HG02943 (cell line): Measurements from ENCODE around the gene FNDC3B.

Experiments used
- ATAC-seq: cut with Tn5 transposase; IDR thresholded peaks from one replicate; pipeline ENCODE4 v1.9.1; 2021; ENCODE audit warnings: mild to moderate bottlenecking, low read depth, moderate library complexity; ENCODE audit not compliant: unreplicated experiment

The FNDC3B gene

DNA sequence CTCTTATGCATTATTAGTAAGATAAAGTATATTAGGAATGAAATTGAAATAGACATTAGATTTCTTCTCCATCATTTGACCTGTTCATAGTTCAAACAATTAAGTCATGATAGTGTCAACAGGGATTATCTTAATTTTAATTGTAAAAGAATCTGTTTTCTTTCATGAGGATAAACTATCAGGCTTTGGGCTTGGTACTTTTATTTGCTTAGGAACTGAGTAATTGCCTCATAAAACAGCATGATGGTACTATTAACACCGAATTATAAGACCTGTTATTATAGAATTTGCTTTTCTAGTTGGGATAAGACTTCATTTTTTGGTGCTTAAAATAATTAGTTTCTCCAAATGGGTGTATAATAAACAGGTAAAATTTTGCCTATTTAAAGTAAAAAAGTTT, 71.8 kb downstream of the FNDC3B start:
- ATAC-seq = no peak

DNA sequence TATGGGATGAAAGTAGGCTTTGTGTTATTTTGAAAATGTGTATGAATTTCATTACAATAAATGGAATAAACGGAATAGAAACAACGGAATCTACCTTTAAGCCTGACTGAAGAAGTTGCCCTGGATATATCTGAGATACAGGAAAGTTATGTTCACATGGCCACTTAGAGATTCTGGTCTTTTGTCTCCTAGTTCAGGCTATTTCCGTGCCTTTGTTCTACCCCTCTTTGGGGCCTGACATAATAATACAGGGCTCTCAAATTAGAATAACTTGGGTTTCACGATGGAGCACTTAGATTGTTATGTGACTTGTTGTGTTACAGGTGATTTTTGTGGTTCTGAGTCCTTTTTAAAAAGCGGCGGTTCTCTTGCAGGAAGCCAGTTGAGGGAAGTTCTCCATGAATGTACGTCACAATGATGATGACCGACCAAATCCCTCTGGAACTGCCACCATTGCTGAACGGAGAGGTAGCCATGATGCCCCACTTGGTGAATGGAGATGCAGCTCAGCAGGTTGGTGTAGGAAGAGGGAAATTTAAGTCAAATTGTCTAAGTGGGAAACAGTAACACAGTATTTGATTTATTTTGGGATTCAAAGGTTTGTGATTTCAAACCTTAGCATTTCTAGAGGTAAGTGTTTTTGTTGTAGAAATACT, 72.8 kb downstream of the FNDC3B start:
- ATAC-seq = no peak

DNA sequence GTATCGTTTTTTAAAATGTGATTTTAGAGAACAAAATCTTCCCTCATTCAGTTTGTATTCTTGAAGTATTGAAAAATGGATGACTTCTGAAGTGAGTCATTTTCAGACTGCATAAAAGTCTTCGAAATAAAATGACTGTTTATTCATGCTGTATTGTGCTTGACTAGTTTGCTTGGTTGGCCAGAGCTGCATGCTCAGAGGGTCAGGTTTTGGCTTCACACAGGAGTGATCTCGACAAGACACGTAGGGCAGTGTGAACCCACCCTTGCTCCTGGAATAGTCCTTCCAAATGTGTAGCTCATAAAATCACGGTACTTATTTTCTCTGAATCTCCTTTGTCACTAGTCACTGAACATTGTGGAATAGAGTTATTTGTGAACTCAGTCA, 73.3 kb downstream of the FNDC3B start:
- ATAC-seq = no peak

GRCh38 chr3:172113710-172114109, 74.3 kb downstream of the FNDC3B start:
- no peak for ATAC-seq

DNA sequence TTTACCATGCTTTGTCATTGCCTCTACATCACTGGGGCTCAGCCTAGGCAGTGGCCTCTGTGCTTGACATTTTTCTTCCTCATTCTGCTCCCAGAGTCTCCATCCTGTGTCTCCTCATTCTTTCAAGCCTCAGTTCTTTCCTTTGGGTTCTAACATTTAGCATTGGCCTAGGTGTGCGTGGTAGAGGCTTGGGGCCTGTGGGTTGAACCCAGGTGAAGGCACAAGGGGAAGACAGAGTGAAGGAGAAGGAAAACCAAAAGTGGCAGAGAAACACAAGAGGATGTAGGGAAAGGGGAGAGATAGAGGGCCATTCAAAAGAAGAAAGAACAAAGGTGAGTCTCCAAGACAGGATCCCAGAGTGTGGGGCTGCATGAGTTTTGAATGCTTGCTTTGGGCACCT, 75.7 kb downstream of the FNDC3B start:
- no peak for ATAC-seq

DNA sequence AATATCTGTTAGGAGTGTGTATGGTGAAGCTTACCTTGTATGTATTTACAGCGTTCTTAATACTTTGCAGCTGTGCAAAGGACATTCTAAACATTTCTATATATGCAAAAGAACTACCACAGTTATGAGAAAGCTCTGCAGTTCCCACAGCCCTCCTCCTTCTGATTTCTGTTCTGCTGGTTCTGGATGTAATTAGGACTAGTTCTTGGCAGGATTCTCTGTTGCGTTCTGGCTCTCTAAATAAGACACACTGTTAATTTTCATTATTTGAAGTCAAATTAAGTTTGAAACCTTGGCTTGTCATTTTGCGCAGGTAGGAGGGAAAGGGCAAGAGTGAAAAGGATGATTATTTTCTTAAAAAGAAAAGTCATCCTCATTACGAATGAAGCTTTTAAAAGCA, 76.4 kb downstream of the FNDC3B start:
- ATAC-seq = no peak

DNA sequence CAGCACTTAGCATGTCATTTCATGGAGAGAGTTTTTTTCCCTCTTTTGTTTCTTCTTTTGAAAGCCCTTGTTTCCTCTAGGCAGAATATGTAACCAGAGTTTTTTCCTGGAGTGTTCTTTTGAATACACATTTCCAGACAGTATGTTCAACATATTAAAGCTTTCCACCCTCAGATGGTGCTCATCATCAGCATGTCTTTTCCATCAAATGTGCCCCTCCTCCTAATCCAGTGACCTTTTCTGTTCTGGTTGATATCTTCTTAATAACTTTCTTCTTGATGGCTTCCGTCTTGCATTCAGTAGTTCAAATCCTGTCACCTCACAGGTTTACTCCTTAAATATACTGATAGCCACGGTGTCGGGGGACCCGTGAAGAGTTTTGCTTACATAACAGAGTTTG, 78.6 kb downstream of the FNDC3B start:
- no peak for ATAC-seq

- no peak for ATAC-seq
Measured at GRCh38 chr3:172119266-172119969, 80.0 kb downstream of the FNDC3B start.

GRCh38 chr3:172120912-172121311, 81.5 kb downstream of the FNDC3B start:
- no peak for ATAC-seq

- no peak for ATAC-seq
Measured at GRCh38 chr3:172121981-172122380, 82.6 kb downstream of the FNDC3B start.

DNA sequence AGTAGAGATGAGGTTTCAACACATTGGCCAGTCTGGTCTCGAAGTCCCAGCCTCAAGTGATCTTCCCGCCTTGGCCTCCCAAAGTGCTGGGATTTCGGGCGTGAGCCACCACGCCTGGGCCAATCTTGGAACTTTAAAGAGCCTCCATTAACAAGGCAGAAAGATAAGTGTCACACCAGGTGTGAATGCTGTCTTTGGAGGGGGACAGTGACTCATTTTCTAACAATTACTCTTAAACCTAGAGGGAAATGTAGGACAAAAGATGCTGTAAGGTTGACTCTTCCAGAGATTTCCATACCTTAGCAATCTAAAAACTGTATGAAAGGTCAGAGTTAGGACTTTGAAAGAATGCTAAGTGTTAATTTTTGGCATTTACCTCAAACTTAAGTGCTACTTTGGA, 84.9 kb downstream of the FNDC3B start:
- no peak for ATAC-seq

- ATAC-seq = no peak
Measured at GRCh38 chr3:172125053-172125452, 85.7 kb downstream of the FNDC3B start.

DNA sequence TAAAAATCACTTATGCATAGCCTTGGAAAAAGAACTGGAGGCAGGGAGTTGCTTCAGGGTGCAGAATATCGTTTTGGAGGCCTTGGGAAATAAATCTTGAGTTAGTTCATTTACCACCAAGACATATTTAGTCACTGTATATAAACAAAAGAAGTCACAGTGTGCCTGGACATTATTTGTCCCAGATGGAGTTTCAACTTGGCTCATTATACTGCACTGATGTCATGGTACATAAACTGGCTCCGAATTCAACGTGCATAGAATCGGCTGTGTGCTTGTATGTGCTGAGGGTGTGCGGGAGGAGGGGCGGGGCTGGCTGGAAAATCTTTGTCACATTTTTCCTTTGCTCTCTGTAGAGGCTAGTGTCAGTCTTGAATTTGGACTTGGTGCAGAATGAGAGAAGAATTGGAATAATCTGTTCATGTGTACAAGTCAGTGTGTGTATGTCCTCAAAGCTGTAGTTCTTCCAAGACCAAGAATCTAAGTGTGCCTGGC, 86.6 kb downstream of the FNDC3B start:
- ATAC-seq = no peak

GRCh38 chr3:172126741-172127140, 87.4 kb downstream of the FNDC3B start:
- ATAC-seq = no peak

GRCh38 chr3:172127141-172127540, 87.8 kb downstream of the FNDC3B start:
- no peak for ATAC-seq

DNA sequence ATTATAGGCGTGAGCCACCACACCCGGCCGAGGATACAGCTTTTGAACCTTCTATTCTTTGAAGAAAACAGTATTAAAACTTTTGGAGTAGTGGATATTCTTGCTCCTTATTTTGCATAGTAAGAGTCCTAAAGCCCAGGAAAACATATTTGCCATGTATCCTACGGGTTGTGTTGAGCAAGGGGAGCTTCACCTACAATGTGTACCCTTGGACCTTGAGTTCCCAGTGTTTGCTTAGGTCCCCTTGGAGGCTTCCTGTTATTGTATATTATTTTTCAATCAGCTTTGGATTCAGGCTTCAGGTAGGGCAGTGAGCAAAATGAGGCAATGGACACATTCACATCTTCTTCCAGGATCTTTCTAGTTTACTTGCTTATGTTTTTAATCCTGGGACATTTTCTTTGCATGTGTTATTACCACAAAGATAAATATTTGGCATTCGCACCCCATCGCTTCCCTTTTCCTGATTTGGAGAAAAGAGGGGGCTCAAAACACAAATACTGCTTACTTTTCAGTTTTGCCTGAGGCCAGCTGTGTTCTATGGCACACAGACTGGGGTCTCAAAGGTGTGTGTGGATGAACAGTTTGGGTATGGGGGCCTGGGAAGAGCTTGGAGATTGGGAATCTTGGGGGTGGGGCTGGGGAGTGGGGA, 88.7 kb downstream of the FNDC3B start:
- ATAC-seq = no peak

DNA sequence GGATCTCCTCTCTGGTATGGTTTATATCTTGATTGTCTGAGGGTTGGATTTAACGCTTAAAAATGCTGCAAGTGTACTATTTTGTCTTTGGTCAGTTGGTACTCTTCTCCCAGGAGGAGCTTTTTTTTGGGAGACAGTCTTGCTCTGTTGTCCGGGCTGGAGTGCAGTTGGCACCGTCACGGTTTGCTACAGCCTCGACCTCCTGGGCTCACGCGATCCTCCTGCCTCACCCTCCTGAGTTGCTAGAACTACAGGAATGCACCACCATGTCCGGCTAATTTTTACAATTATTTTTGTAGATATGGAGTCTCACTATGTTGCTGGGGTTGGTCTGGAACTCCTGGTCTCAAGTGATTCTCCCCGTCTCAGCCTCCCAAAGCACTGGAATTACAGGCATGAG, 89.5 kb downstream of the FNDC3B start:
- no peak for ATAC-seq

DNA sequence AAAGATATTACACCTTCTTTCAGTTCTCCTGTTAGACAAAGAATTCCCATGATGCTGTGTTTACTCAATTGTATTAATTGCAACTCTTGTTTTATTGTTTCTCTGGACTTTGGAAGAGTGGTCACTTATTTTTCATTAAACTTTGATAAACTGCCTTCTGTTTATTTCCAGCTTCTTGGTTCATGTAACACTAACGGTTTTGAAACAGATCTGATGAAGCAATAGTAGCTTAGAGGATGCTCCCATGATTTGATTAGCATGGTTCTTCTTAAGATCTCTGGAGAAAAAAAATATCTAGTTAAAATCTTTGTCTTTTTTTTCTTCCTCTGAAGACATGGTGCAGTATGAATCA, 90.1 kb downstream of the FNDC3B start:
- ATAC-seq = no peak

GRCh38 chr3:172129850-172130716, 90.7 kb downstream of the FNDC3B start:
- ATAC-seq = no peak

GRCh38 chr3:172130717-172131050, 91.3 kb downstream of the FNDC3B start:
- ATAC-seq = no peak

DNA sequence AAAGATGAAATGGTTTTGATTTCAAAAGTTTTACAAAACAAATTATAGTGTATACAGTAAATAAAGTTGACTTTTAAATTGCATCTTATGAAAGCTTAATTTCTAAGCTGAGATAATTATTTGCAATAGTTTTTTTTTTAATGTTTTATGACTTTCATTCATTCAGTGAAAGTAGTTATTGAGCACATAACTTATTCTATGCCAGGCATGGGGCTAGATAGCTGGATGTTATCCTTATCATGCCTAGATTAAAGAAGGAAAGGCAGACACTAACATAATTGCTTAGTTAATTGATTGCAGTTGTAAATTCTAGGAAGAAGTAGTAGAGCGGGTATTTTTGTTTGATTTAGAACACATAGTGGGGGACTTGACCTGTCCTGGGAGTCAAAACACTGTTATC, 92.4 kb downstream of the FNDC3B start:
- ATAC-seq = no peak
